GM19395 (cell line): ENCODE data around the gene YIPF3.
"Not testable (repeated sequence)": the region's sequence is repeated elsewhere in the genome, so short reads cannot be mapped to it uniquely, and the experiment has no call there.

Experiments
- ATAC-seq: cut with Tn5 transposase; IDR thresholded peaks from one replicate; pipeline ENCODE4 v1.9.1; 2021; ENCODE audit warnings: mild to moderate bottlenecking, moderate library complexity; ENCODE audit not compliant: unreplicated experiment

The YIPF3 gene

GRCh38 chr6:43516697-43517504 lies at the start of gene YIPF3, which contains the start of gene POLR1C:
TSS of gene YIPF3 (minus strand) at chr6:43516926. CDS start at chr6:43516807, 119 bp downstream.
TSS of gene POLR1C (plus strand) at chr6:43517089. CDS start at chr6:43517110, 21 bp downstream.
- ATAC-seq, result peak; percentile 88

GRCh38 chr6:43559328-43559727 lies 42.6 kb upstream of the YIPF3 start:
- ATAC-seq, result no peak

- ATAC-seq, result not testable (repeated sequence)
Observed at GRCh38 chr6:43557620-43558019, 40.9 kb upstream of the YIPF3 start.

- no peak for ATAC-seq
Observed at GRCh38 chr6:43547222-43547621, 30.5 kb upstream of the YIPF3 start.

GRCh38 chr6:43544461-43544860 lies 27.7 kb upstream of the YIPF3 start:
- ATAC-seq, result no peak

GRCh38 chr6:43541774-43542471 lies 25.2 kb upstream of the YIPF3 start:
- peak; percentile 71 for ATAC-seq

- no peak for ATAC-seq
Observed at GRCh38 chr6:43540507-43540906, 23.8 kb upstream of the YIPF3 start.

- ATAC-seq, result not testable (repeated sequence)
Observed at GRCh38 chr6:43539409-43539808, 22.7 kb upstream of the YIPF3 start.

GRCh38 chr6:43538986-43539385 lies 22.3 kb upstream of the YIPF3 start:
- not testable (repeated sequence) for ATAC-seq

- no peak for ATAC-seq
Observed at GRCh38 chr6:43532201-43532600, 15.5 kb upstream of the YIPF3 start.

GRCh38 chr6:43524483-43524961 lies 7.8 kb upstream of the YIPF3 start:
- no peak for ATAC-seq

GRCh38 chr6:43523284-43523683 lies 6.6 kb upstream of the YIPF3 start:
- ATAC-seq, result no peak

- ATAC-seq, result no peak
Observed at GRCh38 chr6:43522547-43523261, 6.0 kb upstream of the YIPF3 start.

GRCh38 chr6:43521836-43522235 lies 5.1 kb upstream of the YIPF3 start:
- no peak for ATAC-seq

- no peak for ATAC-seq
Observed at GRCh38 chr6:43520097-43520496, 3.4 kb upstream of the YIPF3 start.

GRCh38 chr6:43517505-43518357 lies 1.0 kb upstream of the YIPF3 start:
- ATAC-seq, result no peak

- no peak for ATAC-seq
Observed at GRCh38 chr6:43516367-43516696, 394 bp downstream of the YIPF3 start.

GRCh38 chr6:43515808-43516207 lies 918 bp downstream of the YIPF3 start:
- no peak for ATAC-seq

GRCh38 chr6:43511824-43512415 lies 4.8 kb downstream of the YIPF3 start:
- no peak for ATAC-seq

GRCh38 chr6:43510827-43511163 lies 5.9 kb downstream of the YIPF3 start:
- ATAC-seq, result no peak
